EH (cell line): ENCODE measurements around the gene THTPA.

ENCODE experiments used
- DNase-seq: peaks from one replicate; pipeline ENCODE4 v3.0.0-alpha.2; 2015; ENCODE audit warnings: low read depth

THTPA gene

GRCh38 chr14:23555882-23556699, at the start of gene THTPA:
TSS of gene THTPA (plus strand) at chr14:23556271. CDS start at chr14:23556758, 487 bp downstream.
- peak; percentile 91 for DNase-seq

- no peak for DNase-seq
Measured at GRCh38 chr14:23512156-23512555, 43.9 kb upstream of the THTPA start.

GRCh38 chr14:23513005-23513817, 42.9 kb upstream of the THTPA start:
- no peak for DNase-seq

- no peak for DNase-seq
Measured at GRCh38 chr14:23513818-23514643, 42.0 kb upstream of the THTPA start.

GRCh38 chr14:23514644-23514957, 41.5 kb upstream of the THTPA start:
- no peak for DNase-seq

- no peak for DNase-seq
Measured at GRCh38 chr14:23517650-23518326, 38.3 kb upstream of the THTPA start.

GRCh38 chr14:23518709-23519108, 37.4 kb upstream of the THTPA start:
- DNase-seq = no peak

GRCh38 chr14:23520899-23521533, 35.1 kb upstream of the THTPA start:
- DNase-seq = no peak

- no peak for DNase-seq
Measured at GRCh38 chr14:23521785-23522640, 34.1 kb upstream of the THTPA start.

- no peak for DNase-seq
Measured at GRCh38 chr14:23522643-23523198, 33.4 kb upstream of the THTPA start.

GRCh38 chr14:23523229-23524016, 32.6 kb upstream of the THTPA start:
- no peak for DNase-seq

- no peak for DNase-seq
Measured at GRCh38 chr14:23524954-23525353, 31.1 kb upstream of the THTPA start.

GRCh38 chr14:23525611-23526010, 30.5 kb upstream of the THTPA start:
- no peak for DNase-seq

- DNase-seq = no peak
Measured at GRCh38 chr14:23528555-23528954, 27.5 kb upstream of the THTPA start.

- DNase-seq = no peak
Measured at GRCh38 chr14:23529016-23529415, 27.1 kb upstream of the THTPA start.

- peak; percentile 24 for DNase-seq
Measured at GRCh38 chr14:23530375-23531055, 25.6 kb upstream of the THTPA start.

- no peak for DNase-seq
Measured at GRCh38 chr14:23531391-23531790, 24.7 kb upstream of the THTPA start.

GRCh38 chr14:23532658-23533057, 23.4 kb upstream of the THTPA start:
- no peak for DNase-seq
